ENCODE data around the gene NFE2L2.

NFE2L2 gene

GRCh38 chr2:177234267-177234666 is 30.3 kb downstream of the NFE2L2 start:
- Histone ChIP-seq H3K27me3 (ENCODE audit: low read length) (no peaks in the 10 kb centered on the region), H3K27ac (ENCODE audit: low read depth, low read length) (no peak overlapping the region), H3K9me3 (ENCODE audit: insufficient read depth, low read length) (no peaks in the 10 kb centered on the region), H3K4me2 (ENCODE audit: low read depth, low read length, poor library complexity, severe bottlenecking) (no peak overlapping the region), H3K4me3 (ENCODE audit: insufficient read depth, low read length, poor library complexity, severe bottlenecking) (no peak overlapping the region), H4K20me1 (ENCODE audit: low read depth, low read length) (peaks cover 20% of the 10 kb centered on the region; the same call in 1 of the 2 replicates), H3F3A (ENCODE audit: insufficient read depth) (peaks cover 28% of the 10 kb centered on the region), H3K9me2 (replicated peaks; ENCODE audit: insufficient read depth, low read length) (no peaks in the 10 kb centered on the region), H3K9ac (ENCODE audit: low read length) (no peak overlapping the region), H3K36me3 (ENCODE audit: low read length) (peaks cover 36% of the 10 kb centered on the region), H2AFZ (ENCODE audit: low read depth, low read length, severe bottlenecking) (no peak overlapping the region), H3K79me2 (ENCODE audit: insufficient read depth, low read length) (peaks cover 52% of the 10 kb centered on the region)
- no peak for TF ChIP-seq CTCF (IDR thresholded peaks at IDR 0.05; ENCODE audit: insufficient read depth, low read length, poor library complexity, severe bottlenecking)
- no peak for TF ChIP-seq EZH2phosphoT487 (conservative IDR thresholded peaks at IDR 0.05; ENCODE audit: low read length)

- Histone ChIP-seq H3K4me3 (ENCODE audit: insufficient read depth, low read length, poor library complexity, severe bottlenecking) (no peak overlapping the region), H3K9me2 (replicated peaks; ENCODE audit: insufficient read depth, low read length) (no peaks in the 10 kb centered on the region), H3K79me2 (ENCODE audit: insufficient read depth, low read length) (peaks cover 31% of the 10 kb centered on the region), H3K27ac (ENCODE audit: low read depth, low read length) (no peak overlapping the region), H3K27me3 (ENCODE audit: low read length) (no peaks in the 10 kb centered on the region), H3K36me3 (ENCODE audit: low read length) (peaks cover 36% of the 10 kb centered on the region), H3K9ac (ENCODE audit: low read length) (no peak overlapping the region), H3K4me2 (ENCODE audit: low read depth, low read length, poor library complexity, severe bottlenecking) (no peak overlapping the region), H3K9me3 (ENCODE audit: insufficient read depth, low read length) (no peaks in the 10 kb centered on the region), H2AFZ (ENCODE audit: low read depth, low read length, severe bottlenecking) (no peak overlapping the region), H4K20me1 (ENCODE audit: low read depth, low read length) (peaks cover 8% of the 10 kb centered on the region; the same call in 1 of the 2 replicates), H3F3A (ENCODE audit: insufficient read depth) (peaks cover 41% of the 10 kb centered on the region)
- TF ChIP-seq CTCF (IDR thresholded peaks at IDR 0.05; ENCODE audit: insufficient read depth, low read length, poor library complexity, severe bottlenecking) (no peak), EZH2phosphoT487 (conservative IDR thresholded peaks at IDR 0.05; ENCODE audit: low read length) (no peak)
Measured at GRCh38 chr2:177232098-177232704, 32.3 kb downstream of the NFE2L2 start.

GRCh38 chr2:177231270-177231669 is 33.3 kb downstream of the NFE2L2 start:
- H3K36me3 ChIP-seq (ENCODE audit: low read length) = peaks cover 36% of the 10 kb centered on the region
- no peak overlapping the region for H3K27ac ChIP-seq (ENCODE audit: low read depth, low read length)
- peaks cover 50% of the 10 kb centered on the region for H3F3A ChIP-seq (ENCODE audit: insufficient read depth)
- TF ChIP-seq EZH2phosphoT487 (conservative IDR thresholded peaks at IDR 0.05; ENCODE audit: low read length) = no peak
- TF ChIP-seq CTCF (IDR thresholded peaks at IDR 0.05; ENCODE audit: insufficient read depth, low read length, poor library complexity, severe bottlenecking) = no peak
- peaks cover 22% of the 10 kb centered on the region for H3K79me2 ChIP-seq (ENCODE audit: insufficient read depth, low read length)
- no peak overlapping the region for H3K4me2 ChIP-seq (ENCODE audit: low read depth, low read length, poor library complexity, severe bottlenecking)
- no peaks in the 10 kb centered on the region for H3K27me3 ChIP-seq (ENCODE audit: low read length)
- H3K4me3 ChIP-seq (ENCODE audit: insufficient read depth, low read length, poor library complexity, severe bottlenecking) = no peak overlapping the region
- no peaks in the 10 kb centered on the region for H3K9me3 ChIP-seq (ENCODE audit: insufficient read depth, low read length)
- no peaks in the 10 kb centered on the region for H3K9me2 ChIP-seq (replicated peaks; ENCODE audit: insufficient read depth, low read length)
- H2AFZ ChIP-seq (ENCODE audit: low read depth, low read length, severe bottlenecking) = no peak overlapping the region
- H4K20me1 ChIP-seq (ENCODE audit: low read depth, low read length) = 0 out of 2 replicates have a peak, but pooled peaks cover 8% of the 10 kb centered on the region
- H3K9ac ChIP-seq (ENCODE audit: low read length) = no peak overlapping the region

All from SU-DHL-6 (cell line).